Measurements from ENCODE around the gene ISOC2.

DNA sequence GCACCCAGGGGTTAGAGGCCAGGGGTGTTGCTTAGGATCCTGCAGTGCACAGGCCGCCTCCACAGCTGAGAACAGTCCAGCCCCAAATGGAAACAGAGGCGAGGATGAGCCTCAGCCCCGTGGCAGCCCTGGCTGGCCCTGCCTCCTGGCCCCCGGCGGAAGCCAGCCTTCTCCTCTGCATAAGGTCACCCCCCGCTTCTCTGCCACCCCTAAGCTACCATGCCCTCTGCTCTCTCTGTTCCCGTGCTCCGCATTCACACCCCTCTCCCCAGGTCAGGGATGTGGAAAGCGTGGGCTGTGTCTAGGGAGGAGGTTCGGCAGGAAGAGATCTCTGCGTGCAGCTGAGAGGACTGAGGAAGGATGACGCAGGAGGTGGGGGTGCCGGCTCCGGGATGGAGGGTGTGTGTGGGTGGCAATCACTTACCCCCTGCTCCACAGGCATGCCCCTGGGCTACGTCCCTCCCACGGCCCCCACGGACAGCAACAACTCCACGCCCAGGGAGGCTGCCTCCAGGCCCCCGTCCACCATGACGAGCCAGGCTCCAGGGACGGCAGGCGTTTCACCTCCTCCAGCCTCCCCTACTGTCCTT lies 32.8 kb upstream of the ISOC2 start:
- TF ChIP-seq, protein P1, sequence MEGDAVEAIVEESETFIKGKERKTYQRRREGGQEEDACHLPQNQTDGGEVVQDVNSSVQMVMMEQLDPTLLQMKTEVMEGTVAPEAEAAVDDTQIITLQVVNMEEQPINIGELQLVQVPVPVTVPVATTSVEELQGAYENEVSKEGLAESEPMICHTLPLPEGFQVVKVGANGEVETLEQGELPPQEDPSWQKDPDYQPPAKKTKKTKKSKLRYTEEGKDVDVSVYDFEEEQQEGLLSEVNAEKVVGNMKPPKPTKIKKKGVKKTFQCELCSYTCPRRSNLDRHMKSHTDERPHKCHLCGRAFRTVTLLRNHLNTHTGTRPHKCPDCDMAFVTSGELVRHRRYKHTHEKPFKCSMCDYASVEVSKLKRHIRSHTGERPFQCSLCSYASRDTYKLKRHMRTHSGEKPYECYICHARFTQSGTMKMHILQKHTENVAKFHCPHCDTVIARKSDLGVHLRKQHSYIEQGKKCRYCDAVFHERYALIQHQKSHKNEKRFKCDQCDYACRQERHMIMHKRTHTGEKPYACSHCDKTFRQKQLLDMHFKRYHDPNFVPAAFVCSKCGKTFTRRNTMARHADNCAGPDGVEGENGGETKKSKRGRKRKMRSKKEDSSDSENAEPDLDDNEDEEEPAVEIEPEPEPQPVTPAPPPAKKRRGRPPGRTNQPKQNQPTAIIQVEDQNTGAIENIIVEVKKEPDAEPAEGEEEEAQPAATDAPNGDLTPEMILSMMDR (IDR thresholded peaks at IDR 0.05; ENCODE audit: insufficient read depth, low read length) = no peak
- no peak for TF ChIP-seq SPI1 (IDR thresholded peaks at IDR 0.05; ENCODE audit: borderline replicate concordance, low read depth)
- TF ChIP-seq, protein P2, sequence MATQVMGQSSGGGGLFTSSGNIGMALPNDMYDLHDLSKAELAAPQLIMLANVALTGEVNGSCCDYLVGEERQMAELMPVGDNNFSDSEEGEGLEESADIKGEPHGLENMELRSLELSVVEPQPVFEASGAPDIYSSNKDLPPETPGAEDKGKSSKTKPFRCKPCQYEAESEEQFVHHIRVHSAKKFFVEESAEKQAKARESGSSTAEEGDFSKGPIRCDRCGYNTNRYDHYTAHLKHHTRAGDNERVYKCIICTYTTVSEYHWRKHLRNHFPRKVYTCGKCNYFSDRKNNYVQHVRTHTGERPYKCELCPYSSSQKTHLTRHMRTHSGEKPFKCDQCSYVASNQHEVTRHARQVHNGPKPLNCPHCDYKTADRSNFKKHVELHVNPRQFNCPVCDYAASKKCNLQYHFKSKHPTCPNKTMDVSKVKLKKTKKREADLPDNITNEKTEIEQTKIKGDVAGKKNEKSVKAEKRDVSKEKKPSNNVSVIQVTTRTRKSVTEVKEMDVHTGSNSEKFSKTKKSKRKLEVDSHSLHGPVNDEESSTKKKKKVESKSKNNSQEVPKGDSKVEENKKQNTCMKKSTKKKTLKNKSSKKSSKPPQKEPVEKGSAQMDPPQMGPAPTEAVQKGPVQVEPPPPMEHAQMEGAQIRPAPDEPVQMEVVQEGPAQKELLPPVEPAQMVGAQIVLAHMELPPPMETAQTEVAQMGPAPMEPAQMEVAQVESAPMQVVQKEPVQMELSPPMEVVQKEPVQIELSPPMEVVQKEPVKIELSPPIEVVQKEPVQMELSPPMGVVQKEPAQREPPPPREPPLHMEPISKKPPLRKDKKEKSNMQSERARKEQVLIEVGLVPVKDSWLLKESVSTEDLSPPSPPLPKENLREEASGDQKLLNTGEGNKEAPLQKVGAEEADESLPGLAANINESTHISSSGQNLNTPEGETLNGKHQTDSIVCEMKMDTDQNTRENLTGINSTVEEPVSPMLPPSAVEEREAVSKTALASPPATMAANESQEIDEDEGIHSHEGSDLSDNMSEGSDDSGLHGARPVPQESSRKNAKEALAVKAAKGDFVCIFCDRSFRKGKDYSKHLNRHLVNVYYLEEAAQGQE (IDR thresholded peaks at IDR 0.05; ENCODE audit: insufficient replicate concordance, low read depth) = no peak
- TF ChIP-seq POLR2AphosphoS5 (IDR thresholded peaks at IDR 0.05; ENCODE audit: low read depth) = no peak
- TF ChIP-seq GABPA (IDR thresholded peaks at IDR 0.05; ENCODE audit: low read depth) = no peak
